Measurements from ENCODE around the gene CDK1. TPM values are rescaled to one million over a fixed set of nuclear protein-coding genes. Genes with fewer than 3 reads are reported as not detected.

The CDK1 gene
- total RNA-seq, 2 experiments from 2014 or later, result 155 to 156 TPM

- no peak for TF ChIP-seq EZH2phosphoT487 (IDR thresholded peaks at IDR 0.05; ENCODE audit: borderline replicate concordance, low read depth, low read length)
- peak; percentile 97 for TF ChIP-seq CTCF (conservative IDR thresholded peaks at IDR 0.05; ENCODE audit: low read length)
- Histone ChIP-seq H3K4me3 (ENCODE audit: low read depth, low read length, poor library complexity, severe bottlenecking) (no peak overlapping the region), H3K4me1 (ENCODE audit: insufficient read depth, low read length, poor library complexity, severe bottlenecking) (no peaks in the 10 kb centered on the region), H4K20me1 (ENCODE audit: insufficient read depth, low read length) (no peaks in the 10 kb centered on the region), H3K4me2 (ENCODE audit: low read length) (no peak overlapping the region), H3K27ac (ENCODE audit: low read depth, low read length, poor library complexity, severe bottlenecking) (no peak overlapping the region), H3K79me2 (ENCODE audit: insufficient read depth, low read depth, low read length) (no peaks in the 10 kb centered on the region), H3K9me2 (ENCODE audit: insufficient read depth, low read length) (no peaks in the 10 kb centered on the region), H2AFZ (ENCODE audit: low read length) (no peak overlapping the region), H3K36me3 (ENCODE audit: insufficient read depth, low read length) (no peaks in the 10 kb centered on the region), H3K9me3 (ENCODE audit: low read length) (no peaks in the 10 kb centered on the region)
- intact Hi-C loops (cut with micrococcal nuclease; ENCODE audit: unreplicated experiment), result loop anchor here (1.0 to 10.0 kb wide), 5 partner anchors 147 to 918 kb away; no protein-coding TSS in a partner anchor
- CTCF ChIA-PET (ENCODE audit: unreplicated experiment), result no interaction called here
- DNase-seq (ENCODE audit: low spot score), result peak; percentile 76
- no TSS peak for BruUV-seq (replicated peaks)
- POLR2A ChIA-PET, result interaction anchor here (0.6 to 0.7 kb wide), 3 partner anchors 14 to 239 kb away, joined by 3 to 6 read pairs (median 4); no protein-coding TSS in a partner anchor
Measured at GRCh38 chr10:60816628-60817397, 38.5 kb downstream of the CDK1 start.

GRCh38 chr10:60817398-60817805, 39.1 kb downstream of the CDK1 start:
- intact Hi-C loops (cut with micrococcal nuclease; ENCODE audit: unreplicated experiment), result loop anchor here (2.0 to 10.0 kb wide), 4 partner anchors 327 to 917 kb away; no protein-coding TSS in a partner anchor
- BruUV-seq (replicated peaks), result no TSS peak

More at GRCh38 chr10:60817398-60817805, 39.1 kb downstream of the CDK1 start:
- H3K4me3 ChIP-seq (ENCODE audit: low read depth, low read length, poor library complexity, severe bottlenecking), result no peak overlapping the region
- H3K4me1 ChIP-seq (ENCODE audit: insufficient read depth, low read length, poor library complexity, severe bottlenecking), result no peaks in the 10 kb centered on the region
- no peak overlapping the region for H3K27ac ChIP-seq (ENCODE audit: low read depth, low read length, poor library complexity, severe bottlenecking)
- CTCF ChIA-PET (ENCODE audit: unreplicated experiment), result no interaction called here
- no peaks in the 10 kb centered on the region for H3K9me3 ChIP-seq (ENCODE audit: low read length)
- H4K20me1 ChIP-seq (ENCODE audit: insufficient read depth, low read length), result no peaks in the 10 kb centered on the region
- H3K9me2 ChIP-seq (ENCODE audit: insufficient read depth, low read length), result no peaks in the 10 kb centered on the region
- TF ChIP-seq CTCF (conservative IDR thresholded peaks at IDR 0.05; ENCODE audit: low read length) (no peak), EZH2phosphoT487 (IDR thresholded peaks at IDR 0.05; ENCODE audit: borderline replicate concordance, low read depth, low read length) (no peak)
- DNase-seq (ENCODE audit: low spot score), result no peak
- H2AFZ ChIP-seq (ENCODE audit: low read length), result no peak overlapping the region
- H3K79me2 ChIP-seq (ENCODE audit: insufficient read depth, low read depth, low read length), result no peaks in the 10 kb centered on the region
- POLR2A ChIA-PET, result interaction anchor here (0.6 to 0.7 kb wide), 2 partner anchors 73 to 239 kb away, joined by 3 to 4 read pairs; no protein-coding TSS in a partner anchor
- H3K4me2 ChIP-seq (ENCODE audit: low read length), result no peak overlapping the region
- H3K36me3 ChIP-seq (ENCODE audit: insufficient read depth, low read length), result no peaks in the 10 kb centered on the region

Measured in OCI-LY7 (cell line).